GM21528 (cell line): ENCODE measurements around the gene DPP10.
"Not testable (repeated sequence)": the region's sequence is repeated elsewhere in the genome, so short reads cannot be mapped to it uniquely, and the experiment has no call there.

ENCODE experiments used
- ATAC-seq: cut with Tn5 transposase; IDR thresholded peaks from one replicate; pipeline ENCODE4 v1.9.1; 2021; ENCODE audit warnings: mild to moderate bottlenecking, moderate library complexity; ENCODE audit not compliant: unreplicated experiment, low FRiP score

Gene DPP10

GRCh38 chr2:114929225-114929624 lies 486.8 kb downstream of the DPP10 start:
- ATAC-seq = no peak

GRCh38 chr2:114933671-114934241 lies 491.3 kb downstream of the DPP10 start:
- no peak for ATAC-seq

- ATAC-seq = no peak
Observed at GRCh38 chr2:114935031-114935430, 492.6 kb downstream of the DPP10 start.

GRCh38 chr2:114937366-114937930 lies 495.0 kb downstream of the DPP10 start:
- ATAC-seq = no peak

GRCh38 chr2:114940785-114941458 lies 498.5 kb downstream of the DPP10 start:
- no peak for ATAC-seq

DNA sequence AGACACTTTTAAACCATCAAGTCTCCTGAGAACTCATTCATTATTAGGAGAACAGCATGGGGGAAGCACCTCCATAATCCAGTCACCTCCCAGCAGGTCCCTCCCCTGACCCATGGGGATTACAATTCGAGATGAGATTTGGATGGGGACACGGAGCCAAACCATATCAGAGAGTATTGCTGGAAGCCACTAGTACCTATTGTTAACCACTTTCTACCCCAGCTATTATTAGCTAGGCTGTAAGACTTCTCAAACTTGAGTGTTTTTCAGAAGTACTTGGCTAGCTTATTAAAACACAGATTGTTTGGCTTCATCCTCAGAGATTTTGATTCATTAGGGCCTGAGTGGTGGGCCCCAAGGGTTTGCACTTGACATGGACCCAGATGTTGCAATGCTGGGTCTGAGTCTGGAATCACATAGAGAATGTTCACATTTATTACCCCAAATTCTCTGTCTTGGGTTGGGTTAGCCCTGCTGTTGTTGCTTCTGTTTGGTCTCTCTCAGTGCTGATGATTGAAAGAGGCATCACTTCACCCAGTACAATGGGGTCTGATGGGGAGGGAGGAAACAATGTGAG lies 506.9 kb downstream of the DPP10 start:
- no peak for ATAC-seq

DNA sequence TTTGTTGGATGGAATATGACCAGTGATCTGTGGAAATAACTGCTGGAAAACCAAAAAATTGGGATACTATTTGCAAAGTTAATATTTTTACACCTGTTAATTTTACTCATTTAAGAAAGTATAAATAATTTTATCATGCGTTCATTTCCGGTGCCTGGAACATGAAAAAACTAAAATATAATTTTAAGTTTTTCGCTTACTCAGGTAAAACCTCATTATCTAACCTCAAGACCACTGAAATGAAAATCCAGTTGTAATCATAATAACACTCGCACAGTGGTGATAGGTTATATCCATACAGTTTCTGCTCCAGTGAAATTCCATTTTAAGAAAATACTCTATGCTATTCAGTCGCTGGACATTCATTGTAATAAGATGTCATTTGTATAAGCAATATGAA lies 517.9 kb downstream of the DPP10 start:
- no peak for ATAC-seq

- ATAC-seq = no peak
Observed at GRCh38 chr2:114962532-114962931, 520.1 kb downstream of the DPP10 start.

GRCh38 chr2:114968748-114969400 lies 526.4 kb downstream of the DPP10 start:
- ATAC-seq = no peak

DNA sequence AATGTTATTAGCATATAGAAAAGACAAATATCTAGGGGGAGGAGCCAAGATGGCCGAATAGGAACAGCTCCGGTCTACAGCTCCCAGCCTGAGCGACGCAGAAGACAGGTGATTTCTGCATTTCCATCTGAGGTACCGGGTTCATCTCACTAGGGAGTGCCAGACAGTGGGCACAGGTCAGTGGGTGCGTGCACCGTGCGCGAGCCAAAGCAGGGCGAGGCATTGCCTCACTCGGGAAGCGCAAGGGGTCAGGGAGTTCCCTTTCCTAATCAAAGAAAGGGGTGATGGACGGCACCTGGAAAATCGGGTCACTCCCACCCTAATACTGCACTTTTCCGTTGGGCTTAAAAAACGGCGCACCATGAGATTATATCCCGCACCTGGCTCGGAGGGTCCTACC lies 561.9 kb downstream of the DPP10 start:
- ATAC-seq = not testable (repeated sequence)

- ATAC-seq = no peak
Observed at GRCh38 chr2:115011721-115012120, 569.3 kb downstream of the DPP10 start.

DNA sequence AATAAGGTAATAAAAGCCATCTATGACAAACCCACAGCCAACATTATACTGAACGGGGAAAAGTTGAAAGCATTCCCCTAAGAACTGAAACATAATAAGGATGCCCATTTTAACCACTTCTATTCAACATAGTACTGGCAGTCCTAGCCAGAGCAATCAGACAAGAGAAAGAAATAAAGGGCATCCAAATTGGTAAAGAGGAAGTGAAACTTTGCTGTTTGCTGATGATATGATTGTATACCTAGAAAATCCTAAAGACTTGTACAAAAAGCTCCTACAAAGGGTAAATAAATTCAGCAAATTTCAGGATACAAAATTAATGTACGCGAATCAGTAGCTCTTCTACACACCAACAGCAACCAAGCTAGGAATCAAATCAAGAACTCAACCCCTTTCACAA lies 579.6 kb downstream of the DPP10 start:
- ATAC-seq = not testable (repeated sequence)

DNA sequence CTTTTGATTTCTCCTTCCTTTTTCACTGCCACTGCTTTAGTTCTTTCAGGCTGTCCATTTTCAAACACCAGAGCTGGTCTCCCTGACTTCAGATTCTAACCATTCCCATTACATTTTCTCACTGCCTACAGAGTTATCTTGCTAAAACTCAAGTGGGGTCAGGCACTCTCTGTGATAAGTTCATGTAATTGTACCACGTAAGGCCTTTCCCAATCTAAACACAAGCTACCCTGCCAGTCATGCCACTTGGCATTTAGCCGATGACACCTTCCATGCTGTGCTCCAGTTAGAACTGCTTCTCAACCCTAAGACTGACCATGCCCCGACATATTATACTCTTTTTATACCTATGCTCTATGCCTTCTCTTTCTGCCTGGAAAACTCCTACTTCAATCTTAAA lies 592.4 kb downstream of the DPP10 start:
- no peak for ATAC-seq

DNA sequence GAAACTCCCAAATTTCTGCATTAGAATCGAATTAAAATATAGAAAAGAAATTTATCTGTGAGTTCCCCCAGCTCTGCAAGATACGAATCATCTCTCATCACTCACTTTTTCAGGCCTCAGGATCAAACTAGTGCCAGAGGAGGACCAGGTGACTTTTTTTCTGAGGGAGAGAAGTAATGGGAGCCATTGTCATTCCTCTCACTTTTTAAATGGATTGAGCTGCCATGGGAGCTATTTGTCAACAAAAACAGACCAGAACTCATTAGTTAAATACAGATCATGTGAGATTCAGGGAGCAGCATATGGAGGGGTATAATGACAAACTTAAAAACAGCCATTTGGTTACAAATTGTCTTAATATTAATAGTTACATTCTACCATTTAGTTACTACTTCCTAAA lies 594.4 kb downstream of the DPP10 start:
- ATAC-seq = no peak

DNA sequence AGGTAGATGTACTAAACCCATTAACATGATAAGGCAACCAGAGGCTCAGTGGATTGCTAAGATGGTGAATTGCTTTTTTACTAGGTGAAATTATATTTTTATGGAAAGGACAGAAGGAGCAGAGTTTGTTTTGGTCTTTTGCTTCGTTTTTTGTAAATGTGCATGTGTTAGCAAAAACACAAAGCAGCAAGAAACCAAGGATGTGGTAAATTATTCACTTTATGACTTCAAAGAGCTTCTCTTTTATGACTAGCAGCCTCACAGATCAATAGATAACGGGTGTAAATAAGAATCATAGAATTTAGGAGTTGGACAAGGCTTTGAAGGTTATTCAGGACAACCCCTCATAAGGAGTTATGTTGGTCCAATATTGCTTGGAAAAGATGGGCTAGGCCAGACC lies 615.0 kb downstream of the DPP10 start:
- ATAC-seq = no peak

DNA sequence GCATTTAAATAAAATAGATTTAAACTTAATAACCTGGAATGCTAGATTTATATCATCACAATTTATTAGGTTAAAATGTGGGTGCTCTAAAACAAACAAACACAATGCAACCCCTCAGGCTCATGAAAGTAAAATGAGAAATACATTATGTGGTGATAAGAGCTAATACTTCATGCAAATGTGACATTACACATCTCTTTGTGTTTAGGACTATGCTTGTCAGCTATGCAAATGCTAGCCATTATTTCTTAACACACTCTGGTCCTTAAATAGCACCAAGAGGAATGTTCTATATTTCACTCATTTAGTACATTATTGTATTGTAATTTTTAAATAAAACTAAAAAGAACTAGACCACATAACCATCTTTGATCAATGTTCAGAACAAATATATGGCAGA lies 627.6 kb downstream of the DPP10 start:
- no peak for ATAC-seq

GRCh38 chr2:115071534-115071933 lies 629.1 kb downstream of the DPP10 start:
- no peak for ATAC-seq

GRCh38 chr2:115075800-115076199 lies 633.4 kb downstream of the DPP10 start:
- ATAC-seq = no peak

DNA sequence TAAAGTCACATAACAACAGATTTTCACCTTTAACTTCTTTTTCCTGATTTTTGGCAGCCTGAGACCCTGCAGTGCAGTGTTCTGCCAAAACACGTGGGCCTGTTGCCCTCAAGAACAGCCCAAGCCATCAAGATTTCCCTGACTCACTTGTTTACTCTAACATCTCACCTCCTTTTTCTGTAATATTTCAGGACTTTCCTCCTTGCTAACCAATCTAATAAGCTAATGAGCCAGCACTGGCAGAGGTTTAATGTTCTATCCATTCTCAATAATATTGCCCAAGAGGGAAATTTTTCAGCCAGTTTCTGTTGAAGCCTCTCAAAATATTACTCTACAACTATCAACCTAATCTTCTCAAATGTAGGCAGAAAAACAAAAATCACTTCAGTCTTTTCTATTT lies 635.2 kb downstream of the DPP10 start:
- ATAC-seq = no peak

GRCh38 chr2:115083225-115083624 lies 640.8 kb downstream of the DPP10 start:
- ATAC-seq = no peak

GRCh38 chr2:115083711-115084110 lies 641.3 kb downstream of the DPP10 start:
- ATAC-seq = no peak
